Lower lobe of right lung (tissue), 2 donors: ENCODE results near the gene SHMT2. TPM values are rescaled to one million over a fixed set of nuclear protein-coding genes. Genes with fewer than 3 reads are reported as not detected.

ENCODE experiments used
- ATAC-seq, 2 donors: fragments of 200-7000 bp; cut with Tn5 transposase; one replicate each; pipeline ENCODE4 v1.9.1; 2020 to 2022; ENCODE audit warnings: mild to moderate bottlenecking in 2 of 2, moderate library complexity in 2 of 2
- DNase-seq: peaks from one replicate; pipeline ENCODE4 v3.0.0-alpha.2; 2020
- H3K27ac ChIP-seq: fragments of 200-600 bp; one replicate; pipeline ENCODE4 v1.8.0; 2022
- H3K27me3 ChIP-seq: fragments of 200-600 bp; one replicate; pipeline ENCODE4 v1.8.0; 2022; ENCODE audit warnings: low read depth
- H3K36me3 ChIP-seq: fragments of 200-600 bp; one replicate; pipeline ENCODE4 v1.8.0; 2022; ENCODE audit warnings: mild to moderate bottlenecking
- H3K4me1 ChIP-seq: fragments of 200-600 bp; one replicate; pipeline ENCODE4 v1.8.0; 2022
- H3K4me3 ChIP-seq: fragments of 200-600 bp; one replicate; pipeline ENCODE4 v1.8.0; 2022; ENCODE audit warnings: mild to moderate bottlenecking
- H3K9me3 ChIP-seq: fragments of 200-600 bp; one replicate; pipeline ENCODE4 v1.8.0; 2022
- CTCF ChIP-seq: fragments of 200-600 bp; IDR thresholded peaks from one replicate; pipeline ENCODE4 v1.8.0; 2022; ENCODE audit warnings: antibody characterized with exemption, mild to moderate bottlenecking
- intact Hi-C: fragments of 100-400 bp; cut with DNase I; formaldehyde crosslinking; loops from one replicate; pipeline ENCODE4 v1.11.0; 2022
- total RNA-seq: library from RNA; stranded (reverse); fragmentation: NEBNext Ultra II Directional; extraction: Animal tissue kit (Norgen Biotek cat#: 25700); gene quantifications from one replicate; pipeline ENCODE4 v1.2.1, GENCODE V29; 2021
- donor health status: DM: no; HTN: yes; CAD: no; lungs with severe emphysema.

Gene SHMT2
- total RNA-seq, 1 donor from 2014 or later = 66.6 TPM

- Histone ChIP-seq H3K9me3 (no peaks in the 10 kb centered on the region), H3K36me3 (no peaks in the 10 kb centered on the region), H3K27me3 (peaks cover 89% of the 10 kb centered on the region), H3K27ac (no peak overlapping the region), H3K4me3 (no peak overlapping the region), H3K4me1 (peaks cover 23% of the 10 kb centered on the region)
- ATAC-seq (no peak), DNase-seq (no peak)
- intact Hi-C loops = no loop called here
- no peak for TF ChIP-seq CTCF
Observed at GRCh38 chr12:57223191-57224165, 6.0 kb upstream of the SHMT2 start.

- intact Hi-C loops = no loop called here
Observed at GRCh38 chr12:57224278-57224972, 5.1 kb upstream of the SHMT2 start.

GRCh38 chr12:57224973-57225679 lies 4.4 kb upstream of the SHMT2 start:
- ATAC-seq = peak; percentile 74 to 82
- Histone ChIP-seq H3K27ac (no peak overlapping the region), H3K27me3 (peaks cover 73% of the 10 kb centered on the region), H3K36me3 (no peaks in the 10 kb centered on the region), H3K4me1 (peaks cover 32% of the 10 kb centered on the region), H3K4me3 (no peak overlapping the region), H3K9me3 (no peaks in the 10 kb centered on the region)
- intact Hi-C loops = no loop called here
- peak; percentile 80 for DNase-seq
- peak; percentile 75 for TF ChIP-seq CTCF

More at GRCh38 chr12:57224278-57224972, 5.1 kb upstream of the SHMT2 start:
- Histone ChIP-seq H3K9me3 (no peaks in the 10 kb centered on the region), H3K36me3 (no peaks in the 10 kb centered on the region), H3K4me1 (peaks cover 30% of the 10 kb centered on the region), H3K27me3 (peaks cover 80% of the 10 kb centered on the region), H3K27ac (no peak overlapping the region), H3K4me3 (no peak overlapping the region)
- no peak for DNase-seq
- ATAC-seq = no peak
- TF ChIP-seq CTCF = no peak

- TF ChIP-seq CTCF = no peak
- Histone ChIP-seq H3K36me3 (no peaks in the 10 kb centered on the region), H3K27ac (no peak overlapping the region), H3K27me3 (peaks cover 68% of the 10 kb centered on the region), H3K4me3 (no peak overlapping the region), H3K9me3 (no peaks in the 10 kb centered on the region), H3K4me1 (peaks cover 38% of the 10 kb centered on the region)
- no peak for DNase-seq
- intact Hi-C loops = no loop called here
- ATAC-seq = no peak
Observed at GRCh38 chr12:57225680-57226210, 3.8 kb upstream of the SHMT2 start.
